DND-41 (cell line): Measurements from ENCODE around the gene MAP2K1.
"Not testable (repeated sequence)": the region's sequence is repeated elsewhere in the genome, so short reads cannot be mapped to it uniquely, and the experiment has no call there.

ENCODE experiments used
- ATAC-seq: fragments of 200-7000 bp; cut with Tn5 transposase; 3 replicates; pipeline ENCODE4 v1.9.1; 2021; ENCODE audit warnings: low read depth; ENCODE audit not compliant: insufficient read depth
- DNase-seq: peaks from one replicate; pipeline ENCODE4 v3.0.0-alpha.2; 2020
- H2AFZ ChIP-seq: 2 replicates; pipeline ENCODE4 v1.6.0; 2012; ENCODE audit warnings: low read depth, low read length
- H3K27ac ChIP-seq: 2 replicates; pipeline ENCODE4 v1.5.1; 2012; ENCODE audit warnings: low read length, inconsistent platforms
- H3K27me3 ChIP-seq: fragments of 200-600 bp; sonication (generic); 2 replicates; pipeline ENCODE4 v1.6.0; 2012; ENCODE audit warnings: low read length, mild to moderate bottlenecking, inconsistent platforms; ENCODE audit not compliant: insufficient read depth, poor library complexity
- H3K36me3 ChIP-seq: 2 replicates; pipeline ENCODE4 v1.5.1; 2012; ENCODE audit warnings: low read length, inconsistent platforms; ENCODE audit not compliant: insufficient read depth
- H3K4me1 ChIP-seq: 2 replicates; pipeline ENCODE4 v1.5.1; 2012; ENCODE audit warnings: mild to moderate bottlenecking, low read length; ENCODE audit not compliant: insufficient read depth
- H3K4me2 ChIP-seq: 2 replicates; pipeline ENCODE4 v1.6.0; 2012; ENCODE audit warnings: mild to moderate bottlenecking, moderate library complexity, low read length, inconsistent platforms; ENCODE audit not compliant: insufficient read depth
- H3K4me3 ChIP-seq, 2 experiments: fragments of 200-600 bp in 1 of 2; shearing (Covaris generic) in 1 of 2; 2 replicates each; pipeline ENCODE4 v1.5.1; 2012 to 2016; ENCODE audit warnings: inconsistent platforms in 2 of 2, low read length in 2 of 2, mild to moderate bottlenecking in 2 of 2, low read depth in 1 of 2, moderate library complexity in 1 of 2
- H3K79me2 ChIP-seq: 2 replicates; pipeline ENCODE4 v1.6.0; 2012; ENCODE audit warnings: low read length, inconsistent platforms; ENCODE audit not compliant: insufficient read depth
- H3K9ac ChIP-seq: 2 replicates; pipeline ENCODE4 v1.6.0; 2012; ENCODE audit warnings: low read depth, mild to moderate bottlenecking, inconsistent platforms, low read length, moderate library complexity
- H3K9me3 ChIP-seq: 2 replicates; pipeline ENCODE4 v1.5.1; 2012; ENCODE audit warnings: low read length, moderate library complexity, mild to moderate bottlenecking, inconsistent platforms; ENCODE audit not compliant: insufficient read depth, severe bottlenecking
- H4K20me1 ChIP-seq: 2 replicates; pipeline ENCODE4 v1.6.0; 2012; ENCODE audit warnings: low read length; ENCODE audit not compliant: insufficient read depth
- CTCF ChIP-seq: IDR thresholded peaks from 2 replicates; pipeline ENCODE4 v1.5.1; 2012; ENCODE audit warnings: borderline replicate concordance, low read length, moderate library complexity, mild to moderate bottlenecking; ENCODE audit not compliant: poor library complexity, severe bottlenecking; ENCODE audit errors: extremely low read depth
- EZH2 ChIP-seq: IDR thresholded peaks from 3 replicates; pipeline ENCODE4 v1.6.1; 2012; ENCODE audit warnings: borderline replicate concordance, low read depth, mild to moderate bottlenecking, moderate library complexity, low read length, inconsistent platforms; ENCODE audit not compliant: severe bottlenecking

Gene MAP2K1

GRCh38 chr15:66389098-66389858 lies 2.6 kb downstream of the MAP2K1 start:
- Histone ChIP-seq H2AFZ (no peak overlapping the region), H3K4me3 (peak overlapping the region in 1 of 2 experiments; percentile 64; a peak in 2 of 4 replicates), H3K36me3 (peaks cover 20% of the 10 kb centered on the region; the same call in 1 of the 2 replicates), H3K4me1 (peaks cover 63% of the 10 kb centered on the region), H4K20me1 (peaks cover 40% of the 10 kb centered on the region), H3K9me3 (no peaks in the 10 kb centered on the region), H3K27me3 (no peaks in the 10 kb centered on the region), H3K79me2 (peaks cover 94% of the 10 kb centered on the region), H3K9ac (peak overlapping the region; percentile 66), H3K4me2 (peak overlapping the region; percentile 68), H3K27ac (peak overlapping the region; percentile 69)
- DNase-seq: peak; percentile 75
- no peak for TF ChIP-seq CTCF
- TF ChIP-seq EZH2: no peak
- no peak for ATAC-seq

- H3K9ac ChIP-seq: peak overlapping the region; percentile 66
- H3K27ac ChIP-seq: peak overlapping the region; percentile 66
- peaks cover 97% of the 10 kb centered on the region for H3K79me2 ChIP-seq
- H2AFZ ChIP-seq: no peak overlapping the region
- ATAC-seq (no peak), DNase-seq (no peak)
- H4K20me1 ChIP-seq: peaks cover 46% of the 10 kb centered on the region
- peak overlapping the region in 1 of 2 experiments; percentile 64; a peak in 2 of 4 replicates for H3K4me3 ChIP-seq
- no peaks in the 10 kb centered on the region for H3K9me3 ChIP-seq
- no peaks in the 10 kb centered on the region for H3K27me3 ChIP-seq
- H3K4me2 ChIP-seq: peak overlapping the region; percentile 68
- peaks cover 65% of the 10 kb centered on the region for H3K4me1 ChIP-seq
- TF ChIP-seq CTCF: no peak
- no peak for TF ChIP-seq EZH2
- H3K36me3 ChIP-seq: peaks cover 20% of the 10 kb centered on the region; the same call in 1 of the 2 replicates
Observed at GRCh38 chr15:66389859-66390381, 3.2 kb downstream of the MAP2K1 start.

GRCh38 chr15:66390678-66391077 lies 4.0 kb downstream of the MAP2K1 start:
- TF ChIP-seq CTCF: no peak
- TF ChIP-seq EZH2: no peak
- peak overlapping the region; percentile 68 for H3K4me2 ChIP-seq
- ATAC-seq: peak; percentile 44

GRCh38 chr15:66393037-66393436 lies 6.3 kb downstream of the MAP2K1 start:
- peaks cover 49% of the 10 kb centered on the region for H3K4me1 ChIP-seq
- H3K4me3 ChIP-seq, ATAC-seq, H2AFZ ChIP-seq, H3K27ac ChIP-seq, H3K9me3 ChIP-seq, H3K9ac ChIP-seq, DNase-seq, H3K27me3 ChIP-seq: not testable (repeated sequence)
- H4K20me1 ChIP-seq: peaks cover 51% of the 10 kb centered on the region
- peaks cover 36% of the 10 kb centered on the region for H3K36me3 ChIP-seq
- peak overlapping the region; percentile 1; the same call in 1 of the 2 replicates for H3K4me2 ChIP-seq
- peaks cover 97% of the 10 kb centered on the region for H3K79me2 ChIP-seq

More at GRCh38 chr15:66390678-66391077, 4.0 kb downstream of the MAP2K1 start:
- DNase-seq: peak; percentile 61
- Histone ChIP-seq H3K36me3 (peaks cover 23% of the 10 kb centered on the region), H3K9me3 (no peaks in the 10 kb centered on the region), H3K4me1 (peaks cover 57% of the 10 kb centered on the region), H2AFZ (no peak overlapping the region), H3K27me3 (no peaks in the 10 kb centered on the region), H3K27ac (peak overlapping the region; percentile 66), H3K9ac (peak overlapping the region; percentile 22; the same call in 1 of the 2 replicates), H4K20me1 (peaks cover 49% of the 10 kb centered on the region), H3K4me3 (peak overlapping the region in 1 of 2 experiments; percentile 64; a peak in 2 of 4 replicates), H3K79me2 (peaks cover 97% of the 10 kb centered on the region)
